Measurements from ENCODE around the gene ADIPOR2. TPM values are rescaled to one million over a fixed set of nuclear protein-coding genes. Genes with fewer than 3 reads are reported as not detected.

Gene ADIPOR2
- total and polyA plus RNA-seq, 3 donors from 2014 or later: 70.6 to 78.3 (median 75.1) TPM

- H3K27ac ChIP-seq: no peak overlapping the region
- no peaks in the 10 kb centered on the region for H3K9me3 ChIP-seq
- no peaks in the 10 kb centered on the region for H3K27me3 ChIP-seq
- intact Hi-C loops (cut with DNase I; ENCODE audit: low total_unique reads): no loop called here
- H3K4me1 ChIP-seq: no peaks in the 10 kb centered on the region
- H3K4me3 ChIP-seq: no peak overlapping the region
- TF ChIP-seq POLR2A (IDR thresholded peaks at IDR 0.05) (no peak), CTCF (IDR thresholded peaks at IDR 0.05) (no peak)
- no peaks in the 10 kb centered on the region for H3K36me3 ChIP-seq (ENCODE audit: low read depth, missing control alignments)
- WGBS, 2 donors: 27 to 37% methylated on average over 26 to 34 of the region's 34 CpGs
- peak; percentile 36 for DNase-seq
These were observed 140.4 kb downstream of the ADIPOR2 start for GRCh38 chr12:1830981-1831963.

- H3K27ac ChIP-seq: no peak overlapping the region
- no peak overlapping the region for H3K4me3 ChIP-seq
- no peaks in the 10 kb centered on the region for H3K36me3 ChIP-seq (ENCODE audit: low read depth, missing control alignments)
- no peak for DNase-seq
- H3K9me3 ChIP-seq: no peaks in the 10 kb centered on the region
- WGBS, 2 donors: 80 to 81% methylated on average over 17 of the region's 17 CpGs
- no peaks in the 10 kb centered on the region for H3K4me1 ChIP-seq
- TF ChIP-seq POLR2A (IDR thresholded peaks at IDR 0.05) (no peak), CTCF (IDR thresholded peaks at IDR 0.05) (no peak)
- H3K27me3 ChIP-seq: no peaks in the 10 kb centered on the region
- intact Hi-C loops (cut with DNase I; ENCODE audit: low total_unique reads): no loop called here
These were observed 142.1 kb downstream of the ADIPOR2 start for GRCh38 chr12:1832801-1833595.

- Histone ChIP-seq H3K9me3 (no peaks in the 10 kb centered on the region), H3K36me3 (ENCODE audit: low read depth, missing control alignments) (no peaks in the 10 kb centered on the region), H3K27me3 (no peaks in the 10 kb centered on the region), H3K27ac (no peak overlapping the region), H3K4me1 (no peaks in the 10 kb centered on the region), H3K4me3 (no peak overlapping the region)
- intact Hi-C loops (cut with DNase I; ENCODE audit: low total_unique reads): no loop called here
- 80 to 91% methylated on average over 10 of the region's 10 CpGs for WGBS, 2 donors
- DNase-seq: no peak
- TF ChIP-seq CTCF (IDR thresholded peaks at IDR 0.05) (no peak), POLR2A (IDR thresholded peaks at IDR 0.05) (no peak)
These were observed 142.7 kb downstream of the ADIPOR2 start for GRCh38 chr12:1833596-1834028.

- Histone ChIP-seq H3K9me3 (no peaks in the 10 kb centered on the region), H3K27me3 (no peaks in the 10 kb centered on the region), H3K4me3 (no peak overlapping the region), H3K27ac (no peak overlapping the region), H3K36me3 (ENCODE audit: low read depth, missing control alignments) (no peaks in the 10 kb centered on the region), H3K4me1 (no peaks in the 10 kb centered on the region)
- WGBS, 2 donors: 74 to 91% methylated on average over 6 to 34 of the region's 34 CpGs
- intact Hi-C loops (cut with DNase I; ENCODE audit: low total_unique reads): no loop called here
- no peak for TF ChIP-seq CTCF (IDR thresholded peaks at IDR 0.05)
- TF ChIP-seq POLR2A (IDR thresholded peaks at IDR 0.05): no peak
- no peak for DNase-seq
These were observed 143.5 kb downstream of the ADIPOR2 start for GRCh38 chr12:1834186-1834925.

Data from testis (tissue), 3 donors.